Left renal pelvis (tissue), 4 donors: ENCODE measurements around the gene NDUFAF8. TPM values are rescaled to one million over a fixed set of nuclear protein-coding genes. Genes with fewer than 3 reads are reported as not detected.
"Not testable (repeated sequence)": the region's sequence is repeated elsewhere in the genome, so short reads cannot be mapped to it uniquely, and the experiment has no call there.

Experiments
- DNase-seq, 4 donors: peaks; one replicate each; pipeline ENCODE4 v3.0.0-alpha.2; 2013; ENCODE audit warnings: low read depth in 4 of 4, low spot score in 3 of 4
- polyA plus RNA-seq, 4 donors: library from polyadenylated mRNA; unstranded; fragments of 120-200 nt; gene quantifications; one replicate each; pipeline ENCODE4 v1.2.1, GENCODE V29; 2013; ENCODE audit not compliant: insufficient read length in 4 of 4

NDUFAF8 gene
- polyA plus RNA-seq, 4 donors: 36.7 to 67.0 (median 46.7) TPM

DNA sequence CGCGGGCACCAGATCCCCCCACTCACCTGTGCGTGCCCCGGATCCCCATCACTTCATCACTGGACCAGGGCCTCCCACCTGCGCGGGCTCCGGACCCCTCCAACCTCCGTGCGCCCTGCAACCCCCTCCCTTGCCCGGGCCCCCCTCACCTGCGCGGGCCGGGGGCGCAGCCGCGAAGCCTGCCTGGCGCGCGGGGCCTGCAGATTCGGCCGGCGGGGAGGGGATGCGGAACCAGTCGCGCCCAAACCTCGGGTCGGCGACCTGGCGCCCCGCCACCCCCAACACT lies 16.6 kb upstream of the NDUFAF8 start:
- DNase-seq: no peak

- peak; percentile 92 to 97 (median 94) for DNase-seq
Observed at GRCh38 chr17:81222906-81223761, 16.0 kb upstream of the NDUFAF8 start, which contains the start of gene CEP131. Gene CEP131, minus strand, starts transcription at chr17:81222965. Its CDS starts 2,909 bp downstream, at chr17:81220056.

DNA sequence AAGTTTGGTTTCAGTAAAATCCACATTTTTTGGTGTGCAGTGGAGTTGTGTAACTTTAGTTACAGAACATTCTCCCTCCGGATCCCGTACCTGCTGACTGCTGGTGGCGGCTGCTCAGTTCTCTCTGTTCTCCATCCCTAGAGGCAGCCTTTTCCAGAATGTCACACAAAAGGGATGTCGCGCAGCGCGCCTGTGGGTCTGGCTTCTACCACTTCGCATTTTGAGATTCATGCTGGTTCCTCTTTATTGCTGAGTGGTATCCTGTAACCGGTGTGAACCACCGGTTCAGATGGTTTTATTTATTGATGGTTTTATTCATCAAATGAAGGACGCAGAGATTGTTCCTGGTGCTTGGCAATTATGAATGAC lies 15.4 kb upstream of the NDUFAF8 start:
- no peak for DNase-seq

- not testable (repeated sequence) for DNase-seq
Observed at GRCh38 chr17:81227630-81228029, 11.5 kb upstream of the NDUFAF8 start.

DNA sequence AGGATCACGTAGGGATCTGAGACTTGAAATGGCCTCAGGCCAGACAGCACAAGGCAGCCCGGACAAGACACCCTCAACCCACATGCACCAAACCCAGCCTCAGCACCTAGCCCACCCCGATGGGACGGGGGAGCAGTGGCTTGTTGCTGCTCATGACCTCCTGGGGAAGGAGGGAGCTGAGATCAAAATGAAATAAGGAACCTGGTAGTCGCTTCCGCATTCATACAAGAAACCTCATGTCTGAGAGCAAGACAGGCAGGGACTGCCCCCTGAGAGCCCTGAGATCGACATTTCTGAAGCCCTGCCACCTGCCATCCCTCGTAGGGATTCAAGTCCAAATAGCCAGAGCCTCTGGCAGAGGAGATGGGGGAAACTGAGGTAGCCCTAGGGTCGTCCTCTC lies 10.7 kb upstream of the NDUFAF8 start:
- no peak for DNase-seq

GRCh38 chr17:81228834-81229665 lies 10.1 kb upstream of the NDUFAF8 start:
- DNase-seq: no peak

DNA sequence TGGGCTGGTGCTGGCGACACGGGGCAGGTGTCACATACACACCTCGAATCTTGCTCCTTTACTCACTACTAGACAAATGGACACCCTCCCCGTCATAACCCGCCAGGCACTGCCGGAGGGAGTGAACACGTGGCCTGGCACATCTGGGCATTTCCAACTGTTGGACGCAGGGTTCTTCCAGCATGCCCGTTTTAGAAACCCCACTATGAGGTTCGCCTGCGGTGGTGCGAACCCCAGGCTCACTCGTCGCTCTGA lies 9.5 kb upstream of the NDUFAF8 start:
- DNase-seq: no peak

DNA sequence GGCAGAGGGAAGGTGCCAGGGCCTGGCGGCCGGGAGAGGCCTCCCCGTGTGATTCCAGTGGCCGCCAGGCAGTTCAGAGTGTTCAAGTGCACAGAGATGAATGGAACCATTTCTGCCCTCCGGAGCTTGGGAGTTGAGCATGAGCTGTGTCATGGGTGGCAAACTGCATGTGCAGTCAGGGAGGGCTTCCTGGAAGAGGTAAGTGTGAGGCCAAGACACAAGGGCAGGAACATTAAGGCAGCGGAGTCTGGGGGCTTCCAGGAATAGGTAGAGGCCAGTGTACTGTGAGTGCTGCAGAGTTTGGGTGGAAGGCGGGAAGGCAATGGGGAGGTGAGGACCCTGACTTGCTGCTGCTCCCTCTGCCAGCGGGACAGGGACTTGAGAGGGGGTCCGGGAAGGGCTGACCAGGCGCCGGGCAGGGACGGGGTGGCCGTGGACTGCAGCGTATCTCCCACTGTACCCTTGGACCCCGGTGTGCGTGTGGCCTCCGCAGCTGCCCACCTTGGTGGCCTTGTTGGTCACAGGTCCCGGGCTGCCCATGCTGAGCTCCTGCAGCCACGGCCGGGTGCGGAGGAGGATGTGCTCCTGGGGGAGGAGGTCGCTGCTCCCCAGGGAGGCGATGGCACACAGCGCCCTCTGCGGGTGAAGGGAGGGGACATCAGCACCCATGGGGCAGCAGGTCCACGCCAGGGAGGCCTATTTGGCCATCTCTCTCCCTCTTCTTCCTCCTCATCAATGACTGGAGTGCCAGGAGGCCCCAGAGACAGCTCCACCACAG lies 8.9 kb upstream of the NDUFAF8 start:
- DNase-seq: no peak

DNA sequence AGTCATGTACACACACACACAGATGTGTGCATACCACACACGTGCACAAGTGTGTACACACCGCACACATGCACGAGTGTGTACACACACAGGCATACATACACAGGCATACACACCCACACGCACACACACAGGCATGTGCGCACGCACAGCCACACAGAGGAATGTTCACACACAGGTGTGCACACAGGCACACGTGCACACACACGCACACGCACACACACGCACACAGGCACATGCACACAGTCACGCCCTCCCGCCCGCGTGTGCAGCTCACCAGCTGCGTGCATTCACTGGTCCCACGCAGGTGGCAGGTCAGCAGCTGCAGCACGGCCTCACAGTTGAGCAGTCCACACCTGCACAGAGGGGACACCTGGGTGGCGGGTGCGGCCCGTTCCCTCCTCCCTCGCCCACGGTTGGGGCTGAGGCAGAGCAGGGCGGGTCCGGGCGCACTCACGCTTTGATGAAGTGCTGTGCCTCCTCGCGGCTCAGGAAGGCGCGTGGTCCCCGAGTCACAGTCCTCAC lies 7.9 kb upstream of the NDUFAF8 start:
- DNase-seq: no peak

DNA sequence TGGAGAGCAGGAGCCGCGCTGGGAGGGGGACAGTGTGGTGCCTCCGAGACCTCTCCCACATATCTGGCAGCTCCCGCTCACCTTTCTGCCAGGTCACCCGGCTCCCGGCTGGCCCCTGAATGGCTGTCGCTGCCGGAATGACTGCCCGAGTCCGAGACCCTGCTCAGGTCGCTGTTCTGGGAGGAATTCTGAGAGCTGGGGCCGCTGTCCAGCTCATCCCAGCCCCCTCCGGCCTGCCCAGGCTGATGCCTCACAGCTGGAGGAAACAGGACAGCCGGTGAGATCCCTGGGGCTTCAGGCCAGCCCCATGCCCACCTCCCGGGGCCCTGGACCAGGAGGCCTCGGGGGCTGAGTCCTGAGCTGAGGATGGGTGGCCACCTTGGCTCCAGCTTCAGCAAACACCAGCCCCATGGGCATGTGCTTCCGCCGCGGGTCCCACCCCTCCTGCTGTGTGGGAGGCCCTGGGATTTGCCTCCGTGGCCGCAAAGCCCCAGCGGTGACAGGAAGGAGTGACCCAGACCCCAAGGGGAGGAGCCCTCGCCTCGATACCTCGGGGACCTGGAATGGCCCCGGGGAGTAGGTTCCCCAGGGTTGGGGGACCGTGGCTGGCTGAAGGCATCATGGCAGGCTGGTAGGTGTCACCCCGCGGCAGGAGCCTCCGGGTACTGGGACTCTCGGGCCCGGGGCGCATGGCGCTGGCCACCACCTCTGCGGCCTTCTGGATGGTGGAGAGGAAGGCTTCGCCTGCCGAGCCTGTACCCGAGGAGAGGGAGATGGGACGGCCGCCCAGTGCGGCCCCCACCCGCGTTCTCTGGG lies 7.1 kb upstream of the NDUFAF8 start:
- no peak for DNase-seq

DNA sequence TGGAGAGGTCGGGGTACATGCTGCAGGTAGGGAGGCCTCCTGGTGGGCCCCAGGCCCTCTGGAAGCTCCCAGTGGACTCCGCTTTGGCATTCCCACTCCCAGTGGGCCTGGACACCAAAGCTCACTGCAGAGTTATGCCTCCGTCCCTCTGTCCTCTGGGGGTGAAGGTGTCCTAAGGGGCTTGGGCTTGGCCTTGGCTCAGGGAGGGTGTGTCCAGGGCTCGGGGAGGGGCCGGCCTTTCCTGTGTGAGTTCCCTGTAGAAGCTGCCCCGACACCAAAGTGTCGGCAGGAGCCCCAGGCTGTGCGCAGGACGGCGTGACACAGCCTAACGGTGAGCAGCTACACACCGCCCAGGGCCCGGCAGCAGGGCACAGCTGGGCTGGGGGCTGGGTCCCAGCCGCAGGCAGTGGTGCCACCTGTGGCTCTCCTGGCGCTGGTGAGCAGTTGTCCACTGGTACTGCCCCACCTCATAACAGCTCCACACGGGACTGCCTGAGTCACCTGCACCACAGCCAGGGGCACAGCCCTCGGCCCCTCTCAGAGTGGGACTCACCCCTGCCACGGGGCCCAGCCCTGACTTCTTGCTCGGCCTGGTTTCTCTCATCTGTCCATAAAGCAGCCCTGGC lies 6.4 kb upstream of the NDUFAF8 start:
- DNase-seq: no peak

DNA sequence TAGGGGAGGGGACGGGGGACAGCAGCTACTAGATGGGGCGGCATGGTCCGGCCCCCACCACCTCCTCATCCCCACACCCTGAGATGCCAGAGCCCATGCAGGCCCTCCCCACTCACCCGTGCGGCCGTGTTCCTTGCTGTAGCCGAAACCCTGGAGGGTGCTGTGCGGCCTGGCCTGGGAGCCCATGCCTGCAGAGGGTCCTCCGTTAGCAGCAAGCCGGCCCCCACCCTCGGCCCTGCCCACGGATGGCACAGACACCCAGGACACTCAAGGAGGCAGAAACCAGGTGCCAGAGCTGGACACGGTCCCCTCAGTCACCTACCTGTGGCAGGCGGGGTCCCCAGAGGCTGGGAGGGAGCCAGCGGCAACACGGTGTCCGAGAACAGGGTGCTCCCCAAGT lies 5.8 kb upstream of the NDUFAF8 start:
- no peak for DNase-seq

GRCh38 chr17:81233811-81234505 lies 5.2 kb upstream of the NDUFAF8 start:
- DNase-seq: no peak

DNA sequence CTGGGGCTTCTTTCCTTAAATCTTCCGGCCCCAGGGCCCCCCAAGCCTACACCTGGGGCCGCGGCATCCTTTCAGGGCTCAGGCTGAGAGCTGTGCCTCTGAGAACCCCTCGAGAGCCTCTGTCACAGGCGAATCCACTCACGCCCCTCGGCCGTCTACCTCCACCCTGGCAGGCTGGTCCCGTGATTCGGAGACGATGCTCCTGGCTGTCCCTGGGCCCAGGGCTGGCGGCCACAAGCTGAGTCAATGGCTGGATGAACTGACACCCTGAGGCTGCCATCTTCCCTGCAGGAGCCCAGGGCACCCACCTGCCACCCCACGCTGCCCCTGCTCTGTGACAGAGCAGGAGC lies 4.6 kb upstream of the NDUFAF8 start:
- DNase-seq: no peak

- DNase-seq: no peak
Observed at GRCh38 chr17:81234940-81235821, 3.9 kb upstream of the NDUFAF8 start.

DNA sequence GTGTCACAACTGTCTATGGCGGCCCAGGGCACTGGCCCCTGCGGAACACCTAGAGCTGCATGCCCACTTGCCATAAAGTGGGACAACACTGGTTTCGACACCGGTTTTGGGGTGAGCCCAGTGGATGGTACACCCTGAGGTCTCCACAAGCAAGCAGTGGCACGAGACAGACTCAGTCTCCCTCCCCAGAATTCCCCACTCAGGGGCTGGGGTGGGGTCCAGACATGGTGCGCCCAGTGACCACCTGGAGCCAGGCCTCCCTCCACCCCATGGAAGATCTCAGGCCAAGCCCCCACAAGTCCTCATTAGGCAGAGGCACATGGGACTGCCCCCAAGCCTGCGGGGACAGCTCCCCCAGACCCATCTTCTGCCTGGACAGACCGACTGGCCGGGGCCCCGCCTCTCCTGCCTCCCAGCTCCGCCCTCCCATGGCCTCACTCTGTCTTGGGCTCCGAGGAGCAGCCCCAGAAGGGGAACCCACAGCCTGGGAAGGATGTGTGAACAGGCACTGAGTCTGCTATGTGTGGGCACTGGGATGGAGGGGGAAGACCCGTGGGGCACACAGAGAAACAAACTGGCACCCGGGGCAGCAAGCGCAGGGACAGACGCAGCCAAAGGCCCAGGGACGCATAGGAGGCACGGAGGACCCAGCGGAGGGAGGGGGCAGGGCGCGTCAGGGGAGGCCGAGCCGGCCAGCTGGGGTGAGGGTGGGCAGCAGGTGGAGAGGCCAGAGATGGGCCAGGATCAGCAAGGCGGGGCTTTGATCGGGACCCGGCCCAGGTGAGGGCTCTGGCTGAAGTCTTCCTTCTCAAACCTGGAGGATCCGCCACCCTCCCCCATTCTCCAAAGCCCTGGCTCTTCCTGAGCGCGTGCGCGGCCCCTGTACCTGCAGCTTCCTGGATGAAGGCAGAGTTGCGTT lies 3.0 kb upstream of the NDUFAF8 start:
- no peak for DNase-seq

DNA sequence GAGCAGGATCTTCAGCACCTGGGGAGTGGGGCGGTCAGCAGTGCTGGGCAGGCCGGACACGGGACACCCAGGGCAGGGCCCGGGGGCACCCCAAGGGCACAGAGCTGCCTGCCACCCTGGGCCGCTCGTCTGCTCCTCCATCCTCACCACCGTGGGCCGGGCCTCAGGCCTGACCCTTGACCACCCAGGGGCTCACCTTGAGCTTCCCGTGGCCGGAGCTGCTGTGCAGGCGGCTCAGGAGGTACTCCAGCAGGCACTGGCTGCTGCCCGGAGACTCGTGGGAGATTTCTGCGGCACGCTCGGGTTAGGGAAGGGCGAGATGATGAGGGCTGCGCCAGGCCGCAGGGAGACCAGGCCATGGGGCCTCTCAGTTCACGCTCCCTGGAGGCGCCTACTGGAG lies 2.3 kb upstream of the NDUFAF8 start:
- no peak for DNase-seq
